A172 (cell line): ENCODE data around the gene TAGLN2. TPM values are rescaled to one million over a fixed set of nuclear protein-coding genes. Genes with fewer than 3 reads are reported as not detected.

Experiments
- DNase-seq: peaks from one replicate; pipeline ENCODE4 v3.0.0-alpha.2; 2015; ENCODE audit warnings: low spot score
- total RNA-seq: library from RNA; depleted of rRNA; stranded (reverse); fragments of >200 nt; shearing (Covaris generic); gene quantifications from 2 replicates; pipeline ENCODE4 v1.2.3, GENCODE V29; 2014

Gene TAGLN2
- total RNA-seq, 1 experiment from 2014 or later = 734 TPM

GRCh38 chr1:159949981-159950381, 24.7 kb upstream of the TAGLN2 start:
- no peak for DNase-seq

GRCh38 chr1:159949123-159949522, 23.8 kb upstream of the TAGLN2 start:
- DNase-seq = no peak

- no peak for DNase-seq
These were observed 22.6 kb upstream of the TAGLN2 start for GRCh38 chr1:159947942-159948341.

GRCh38 chr1:159946242-159947187, 21.2 kb upstream of the TAGLN2 start:
- DNase-seq = no peak

GRCh38 chr1:159945483-159946241, 20.4 kb upstream of the TAGLN2 start, which contains the start of gene IGSF9:
TSS of gene IGSF9 (minus strand) at chr1:159945613. CDS start at chr1:159943454, 2,159 bp downstream.
- peak; percentile 73 for DNase-seq

- no peak for DNase-seq
These were observed 19.5 kb upstream of the TAGLN2 start for GRCh38 chr1:159944623-159945455.

- no peak for DNase-seq
These were observed 18.8 kb upstream of the TAGLN2 start for GRCh38 chr1:159943908-159944622.

GRCh38 chr1:159943278-159943640, 18.0 kb upstream of the TAGLN2 start:
- no peak for DNase-seq

- DNase-seq = no peak
These were observed 17.4 kb upstream of the TAGLN2 start for GRCh38 chr1:159942632-159943277.

- DNase-seq = no peak
These were observed 16.6 kb upstream of the TAGLN2 start for GRCh38 chr1:159941591-159942560.

- DNase-seq = no peak
These were observed 15.8 kb upstream of the TAGLN2 start for GRCh38 chr1:159941141-159941540.

- no peak for DNase-seq
These were observed 14.8 kb upstream of the TAGLN2 start for GRCh38 chr1:159940006-159940620.

- no peak for DNase-seq
These were observed 14.3 kb upstream of the TAGLN2 start for GRCh38 chr1:159939678-159940002.

GRCh38 chr1:159938905-159939677, 13.8 kb upstream of the TAGLN2 start:
- no peak for DNase-seq

- DNase-seq = no peak
These were observed 13.0 kb upstream of the TAGLN2 start for GRCh38 chr1:159938211-159938852.

- no peak for DNase-seq
These were observed 11.9 kb upstream of the TAGLN2 start for GRCh38 chr1:159937054-159937750.

GRCh38 chr1:159936273-159936904, 11.1 kb upstream of the TAGLN2 start:
- DNase-seq = peak; percentile 80
